Measurements from ENCODE around the gene CFAP61.
"Not testable (repeated sequence)": the region's sequence is repeated elsewhere in the genome, so short reads cannot be mapped to it uniquely, and the experiment has no call there.

The CFAP61 gene

GRCh38 chr20:20210327-20210726 lies 158.0 kb downstream of the CFAP61 start:
- peak; percentile 21 for DNase-seq (ENCODE audit: low read depth)

- DNase-seq (ENCODE audit: low read depth): no peak
These were observed 158.6 kb downstream of the CFAP61 start for GRCh38 chr20:20210943-20211273.

- peak; percentile 73 for DNase-seq (ENCODE audit: low read depth)
These were observed 159.1 kb downstream of the CFAP61 start for GRCh38 chr20:20211274-20211987.

GRCh38 chr20:20211988-20212518 lies 159.7 kb downstream of the CFAP61 start:
- no peak for DNase-seq (ENCODE audit: low read depth)

GRCh38 chr20:20212675-20213096 lies 160.4 kb downstream of the CFAP61 start:
- no peak for DNase-seq (ENCODE audit: low read depth)

GRCh38 chr20:20213526-20214121 lies 161.3 kb downstream of the CFAP61 start:
- no peak for DNase-seq (ENCODE audit: low read depth)

GRCh38 chr20:20214757-20215275 lies 162.5 kb downstream of the CFAP61 start:
- no peak for DNase-seq (ENCODE audit: low read depth)

GRCh38 chr20:20215976-20216727 lies 163.8 kb downstream of the CFAP61 start:
- no peak for DNase-seq (ENCODE audit: low read depth)

GRCh38 chr20:20216941-20217340 lies 164.6 kb downstream of the CFAP61 start:
- DNase-seq (ENCODE audit: low read depth): no peak

- DNase-seq (ENCODE audit: low read depth): no peak
These were observed 165.3 kb downstream of the CFAP61 start for GRCh38 chr20:20217621-20218020.

GRCh38 chr20:20218106-20218505 lies 165.8 kb downstream of the CFAP61 start:
- not testable (repeated sequence) for DNase-seq (ENCODE audit: low read depth)

- no peak for DNase-seq (ENCODE audit: low read depth)
These were observed 166.7 kb downstream of the CFAP61 start for GRCh38 chr20:20219016-20219415.

GRCh38 chr20:20220134-20220533 lies 167.8 kb downstream of the CFAP61 start:
- DNase-seq (ENCODE audit: low read depth): no peak

GRCh38 chr20:20223981-20224380 lies 171.6 kb downstream of the CFAP61 start:
- no peak for DNase-seq (ENCODE audit: low read depth)

GRCh38 chr20:20224806-20225205 lies 172.5 kb downstream of the CFAP61 start:
- no peak for DNase-seq (ENCODE audit: low read depth)

- no peak for DNase-seq (ENCODE audit: low read depth)
These were observed 173.2 kb downstream of the CFAP61 start for GRCh38 chr20:20225325-20226043.

- no peak for DNase-seq (ENCODE audit: low read depth)
These were observed 174.2 kb downstream of the CFAP61 start for GRCh38 chr20:20226554-20226953.

- peak; percentile 6 for DNase-seq (ENCODE audit: low read depth)
These were observed 174.8 kb downstream of the CFAP61 start for GRCh38 chr20:20227013-20227571.

- no peak for DNase-seq (ENCODE audit: low read depth)
These were observed 176.0 kb downstream of the CFAP61 start for GRCh38 chr20:20228351-20228750.

GRCh38 chr20:20229595-20229994 lies 177.3 kb downstream of the CFAP61 start:
- DNase-seq (ENCODE audit: low read depth): no peak

GRCh38 chr20:20230741-20231140 lies 178.4 kb downstream of the CFAP61 start:
- DNase-seq (ENCODE audit: low read depth): no peak
